ENCODE data around the gene SARNP. TPM values are rescaled to one million over a fixed set of nuclear protein-coding genes. Genes with fewer than 3 reads are reported as not detected.
A peak's percentile ranks its signal among the peaks of the same experiment; 100 is the strongest.
"Not testable (repeated sequence)": the region's sequence is repeated elsewhere in the genome, so short reads cannot be mapped to it uniquely, and the experiment has no call there.

The SARNP gene
- total RNA-seq, 1 donor from 2014 or later = 98.7 TPM

GRCh38 chr12:55839345-55840140 is 22.0 kb upstream of the SARNP start:
- H3K4me3 Mint-ChIP-seq (ENCODE audit: unreplicated experiment) = no peak overlapping the region
- no peak for TF ChIP-seq CTCF (IDR thresholded peaks at IDR 0.05; ENCODE audit: partially characterized antibody, unreplicated experiment)
- H3K9me3 Mint-ChIP-seq (ENCODE audit: unreplicated experiment) = peaks cover 2% of the 10 kb centered on the region
- H3K36me3 Mint-ChIP-seq (ENCODE audit: unreplicated experiment) = no peaks in the 10 kb centered on the region
- DNase-seq = no peak
- H3K4me1 Mint-ChIP-seq (ENCODE audit: low read depth, unreplicated experiment) = no peaks in the 10 kb centered on the region
- no peak overlapping the region for H3K27ac Mint-ChIP-seq (ENCODE audit: unreplicated experiment)
- H3K27me3 Mint-ChIP-seq (ENCODE audit: unreplicated experiment) = peaks cover 6% of the 10 kb centered on the region

- peaks cover 2% of the 10 kb centered on the region for H3K9me3 Mint-ChIP-seq (ENCODE audit: unreplicated experiment)
- no peaks in the 10 kb centered on the region for H3K36me3 Mint-ChIP-seq (ENCODE audit: unreplicated experiment)
- no peaks in the 10 kb centered on the region for H3K4me1 Mint-ChIP-seq (ENCODE audit: low read depth, unreplicated experiment)
- no peak for DNase-seq
- no peak for TF ChIP-seq CTCF (IDR thresholded peaks at IDR 0.05; ENCODE audit: partially characterized antibody, unreplicated experiment)
- peaks cover 6% of the 10 kb centered on the region for H3K27me3 Mint-ChIP-seq (ENCODE audit: unreplicated experiment)
- no peak overlapping the region for H3K27ac Mint-ChIP-seq (ENCODE audit: unreplicated experiment)
- no peak overlapping the region for H3K4me3 Mint-ChIP-seq (ENCODE audit: unreplicated experiment)
Observed at GRCh38 chr12:55838361-55838760, 20.8 kb upstream of the SARNP start.

- not testable (repeated sequence) for H3K36me3 Mint-ChIP-seq (ENCODE audit: unreplicated experiment); DNase-seq; H3K27ac Mint-ChIP-seq (ENCODE audit: unreplicated experiment); H3K4me3 Mint-ChIP-seq (ENCODE audit: unreplicated experiment); H3K4me1 Mint-ChIP-seq (ENCODE audit: low read depth, unreplicated experiment); H3K9me3 Mint-ChIP-seq (ENCODE audit: unreplicated experiment)
- peaks cover 21% of the 10 kb centered on the region for H3K27me3 Mint-ChIP-seq (ENCODE audit: unreplicated experiment)
Observed at GRCh38 chr12:55834400-55834799, 16.9 kb upstream of the SARNP start.

- Mint-ChIP-seq H3K9me3 (ENCODE audit: unreplicated experiment) (peaks cover 10% of the 10 kb centered on the region), H3K4me1 (ENCODE audit: low read depth, unreplicated experiment) (peaks cover 7% of the 10 kb centered on the region), H3K27me3 (ENCODE audit: unreplicated experiment) (peaks cover 20% of the 10 kb centered on the region), H3K27ac (ENCODE audit: unreplicated experiment) (peak overlapping the region; percentile 64), H3K36me3 (ENCODE audit: unreplicated experiment) (no peaks in the 10 kb centered on the region), H3K4me3 (ENCODE audit: unreplicated experiment) (peak overlapping the region; percentile 26)
- TF ChIP-seq CTCF (IDR thresholded peaks at IDR 0.05; ENCODE audit: partially characterized antibody, unreplicated experiment) = no peak
- DNase-seq = no peak
Observed at GRCh38 chr12:55833056-55833455, 15.5 kb upstream of the SARNP start.

GRCh38 chr12:55831447-55831815 is 13.9 kb upstream of the SARNP start:
- no peaks in the 10 kb centered on the region for H3K36me3 Mint-ChIP-seq (ENCODE audit: unreplicated experiment)
- peak overlapping the region; percentile 98 for H3K4me3 Mint-ChIP-seq (ENCODE audit: unreplicated experiment)
- peaks cover 20% of the 10 kb centered on the region for H3K27me3 Mint-ChIP-seq (ENCODE audit: unreplicated experiment)
- peak overlapping the region; percentile 87 for H3K27ac Mint-ChIP-seq (ENCODE audit: unreplicated experiment)
- DNase-seq = no peak
- H3K9me3 Mint-ChIP-seq (ENCODE audit: unreplicated experiment) = peaks cover 10% of the 10 kb centered on the region
- TF ChIP-seq CTCF (IDR thresholded peaks at IDR 0.05; ENCODE audit: partially characterized antibody, unreplicated experiment) = no peak
- peaks cover 15% of the 10 kb centered on the region for H3K4me1 Mint-ChIP-seq (ENCODE audit: low read depth, unreplicated experiment)
